DOHH2 (cell line): ENCODE results near the gene ATP2C1.

Source experiments
- H3F3A ChIP-seq: fragments of 200-600 bp; sonication (generic), shearing (Covaris generic); 2 replicates; pipeline ENCODE4 v1.6.0; 2016; ENCODE audit warnings: antibody characterized with exemption, mild to moderate bottlenecking; ENCODE audit not compliant: control insufficient read depth, insufficient read depth
- H3K27ac ChIP-seq: fragments of 200-600 bp; sonication (generic); 2 replicates; pipeline ENCODE4 v1.5.1; 2014; ENCODE audit warnings: low read depth, mild to moderate bottlenecking, low read length, moderate library complexity
- H3K27me3 ChIP-seq: fragments of 200-600 bp; sonication (generic); 2 replicates; pipeline ENCODE4 v1.6.1; 2014; ENCODE audit warnings: mild to moderate bottlenecking, low read length, mixed read lengths; ENCODE audit not compliant: control insufficient read depth
- H3K36me3 ChIP-seq: fragments of 200-600 bp; sonication (generic); 2 replicates; pipeline ENCODE4 v1.6.1; 2014; ENCODE audit warnings: mild to moderate bottlenecking, low read length, moderate library complexity, mixed read lengths; ENCODE audit not compliant: control insufficient read depth
- H3K4me1 ChIP-seq: fragments of 200-600 bp; sonication (generic); 2 replicates; pipeline ENCODE4 v1.6.1; 2014; ENCODE audit warnings: mild to moderate bottlenecking, low read length, mixed read lengths; ENCODE audit not compliant: control insufficient read depth
- H3K4me2 ChIP-seq: fragments of 200-600 bp; sonication (generic); 2 replicates; pipeline ENCODE4 v1.6.0; 2014; ENCODE audit warnings: mild to moderate bottlenecking, low read length, moderate library complexity
- H3K4me3 ChIP-seq: fragments of 200-600 bp; sonication (generic); 2 replicates; pipeline ENCODE4 v1.5.1; 2014; ENCODE audit warnings: mild to moderate bottlenecking, low read length, mixed read lengths
- H3K79me2 ChIP-seq: fragments of 200-600 bp; sonication (generic); 2 replicates; pipeline ENCODE4 v1.6.1; 2014; ENCODE audit warnings: mild to moderate bottlenecking, low read length, mixed read lengths; ENCODE audit not compliant: control insufficient read depth
- H3K9me2 ChIP-seq: fragments of 200-600 bp; sonication (generic); replicated peaks from 2 replicates; pipeline ENCODE4 v1.6.1; 2014; ENCODE audit warnings: mild to moderate bottlenecking, low read length, mixed read lengths; ENCODE audit not compliant: control insufficient read depth
- H3K9me3 ChIP-seq: fragments of 200-600 bp; sonication (generic); 2 replicates; pipeline ENCODE4 v1.6.1; 2014; ENCODE audit warnings: antibody characterized with exemption, low read length, mixed read lengths; ENCODE audit not compliant: control insufficient read depth, insufficient read depth
- H4K20me1 ChIP-seq: fragments of 200-600 bp; sonication (generic); 2 replicates; pipeline ENCODE4 v1.6.0; 2014; ENCODE audit warnings: low read depth, mild to moderate bottlenecking, antibody characterized with exemption, low read length, moderate library complexity; ENCODE audit not compliant: control insufficient read depth, insufficient read depth
- EZH2phosphoT487 ChIP-seq: fragments of 200-600 bp; sonication (generic); IDR thresholded peaks from 2 replicates; pipeline ENCODE4 v1.6.1; 2017; ENCODE audit warnings: borderline replicate concordance, mild to moderate bottlenecking, antibody characterized with exemption, low read length, moderate library complexity, mixed read lengths
- TF ChIP-seq, protein P1 (sequence below): fragments of 200-600 bp; sonication (generic); IDR thresholded peaks from one replicate; pipeline ENCODE4 v1.5.1; 2014; ENCODE audit warnings: antibody characterized with exemption, mild to moderate bottlenecking, low read depth, low read length; ENCODE audit not compliant: poor library complexity, severe bottlenecking

The ATP2C1 gene

DNA sequence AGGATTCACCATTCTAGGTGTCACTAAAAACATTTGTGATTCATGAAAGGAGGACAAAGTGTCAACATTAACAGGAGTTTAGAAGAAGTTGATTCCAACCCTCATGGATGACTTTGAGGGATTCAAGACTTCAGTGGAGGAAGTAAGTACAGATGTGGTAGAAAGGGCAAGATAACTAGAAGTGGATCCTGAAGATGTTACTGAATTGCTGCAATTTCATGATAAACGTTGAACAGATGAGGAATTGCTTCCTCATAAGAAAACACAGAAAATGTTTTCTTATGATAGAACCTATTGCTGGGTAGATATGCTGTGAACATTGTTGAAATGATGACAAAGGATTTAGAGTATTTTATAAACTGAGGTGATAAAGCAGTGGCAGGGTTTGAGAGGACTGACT lies 23.5 kb upstream of the ATP2C1 start:
- Histone ChIP-seq H3F3A (no peaks in the 10 kb centered on the region), H3K4me1 (no peaks in the 10 kb centered on the region), H3K79me2 (no peaks in the 10 kb centered on the region), H4K20me1 (no peaks in the 10 kb centered on the region), H3K9me3 (no peaks in the 10 kb centered on the region), H3K9me2 (no peaks in the 10 kb centered on the region), H3K27me3 (no peaks in the 10 kb centered on the region), H3K36me3 (no peaks in the 10 kb centered on the region), H3K4me3 (no peak overlapping the region), H3K4me2 (no peak overlapping the region), H3K27ac (no peak overlapping the region)
- no peak for TF ChIP-seq EZH2phosphoT487
- TF ChIP-seq, protein P1, sequence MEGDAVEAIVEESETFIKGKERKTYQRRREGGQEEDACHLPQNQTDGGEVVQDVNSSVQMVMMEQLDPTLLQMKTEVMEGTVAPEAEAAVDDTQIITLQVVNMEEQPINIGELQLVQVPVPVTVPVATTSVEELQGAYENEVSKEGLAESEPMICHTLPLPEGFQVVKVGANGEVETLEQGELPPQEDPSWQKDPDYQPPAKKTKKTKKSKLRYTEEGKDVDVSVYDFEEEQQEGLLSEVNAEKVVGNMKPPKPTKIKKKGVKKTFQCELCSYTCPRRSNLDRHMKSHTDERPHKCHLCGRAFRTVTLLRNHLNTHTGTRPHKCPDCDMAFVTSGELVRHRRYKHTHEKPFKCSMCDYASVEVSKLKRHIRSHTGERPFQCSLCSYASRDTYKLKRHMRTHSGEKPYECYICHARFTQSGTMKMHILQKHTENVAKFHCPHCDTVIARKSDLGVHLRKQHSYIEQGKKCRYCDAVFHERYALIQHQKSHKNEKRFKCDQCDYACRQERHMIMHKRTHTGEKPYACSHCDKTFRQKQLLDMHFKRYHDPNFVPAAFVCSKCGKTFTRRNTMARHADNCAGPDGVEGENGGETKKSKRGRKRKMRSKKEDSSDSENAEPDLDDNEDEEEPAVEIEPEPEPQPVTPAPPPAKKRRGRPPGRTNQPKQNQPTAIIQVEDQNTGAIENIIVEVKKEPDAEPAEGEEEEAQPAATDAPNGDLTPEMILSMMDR: no peak

- H3K4me2 ChIP-seq: no peak overlapping the region
- TF ChIP-seq, protein P1: no peak
- TF ChIP-seq EZH2phosphoT487: no peak
- H3K36me3 ChIP-seq: no peaks in the 10 kb centered on the region
- H3K27ac ChIP-seq: no peak overlapping the region
- H3F3A ChIP-seq: no peaks in the 10 kb centered on the region
- H3K79me2 ChIP-seq: no peaks in the 10 kb centered on the region
- no peaks in the 10 kb centered on the region for H3K27me3 ChIP-seq
- no peaks in the 10 kb centered on the region for H4K20me1 ChIP-seq
- no peak overlapping the region for H3K4me3 ChIP-seq
- H3K9me2 ChIP-seq: no peaks in the 10 kb centered on the region
- H3K9me3 ChIP-seq: no peaks in the 10 kb centered on the region; the same call in 1 of the 2 replicates
- H3K4me1 ChIP-seq: no peaks in the 10 kb centered on the region
Measured at GRCh38 chr3:130876594-130876993, 17.3 kb upstream of the ATP2C1 start.

GRCh38 chr3:130878464-130878863 lies 15.4 kb upstream of the ATP2C1 start:
- Histone ChIP-seq H3K27me3 (no peaks in the 10 kb centered on the region), H3F3A (no peaks in the 10 kb centered on the region), H3K4me1 (no peaks in the 10 kb centered on the region)

More at GRCh38 chr3:130878464-130878863, 15.4 kb upstream of the ATP2C1 start:
- Histone ChIP-seq H4K20me1 (no peaks in the 10 kb centered on the region), H3K27ac (no peak overlapping the region), H3K36me3 (no peaks in the 10 kb centered on the region), H3K79me2 (no peaks in the 10 kb centered on the region), H3K9me3 (no peaks in the 10 kb centered on the region; the same call in 1 of the 2 replicates), H3K4me2 (no peak overlapping the region), H3K9me2 (no peaks in the 10 kb centered on the region), H3K4me3 (no peak overlapping the region)
- TF ChIP-seq, protein P1: no peak
- TF ChIP-seq EZH2phosphoT487: no peak
